ENCODE measurements around the gene LUZP2. TPM values are rescaled to one million over a fixed set of nuclear protein-coding genes. Genes with fewer than 3 reads are reported as not detected.

Gene LUZP2
- total RNA-seq, 4 donors from 2014 or later, result 0.04 to 0.62 (median 0.11) TPM; not detected in 1

DNA sequence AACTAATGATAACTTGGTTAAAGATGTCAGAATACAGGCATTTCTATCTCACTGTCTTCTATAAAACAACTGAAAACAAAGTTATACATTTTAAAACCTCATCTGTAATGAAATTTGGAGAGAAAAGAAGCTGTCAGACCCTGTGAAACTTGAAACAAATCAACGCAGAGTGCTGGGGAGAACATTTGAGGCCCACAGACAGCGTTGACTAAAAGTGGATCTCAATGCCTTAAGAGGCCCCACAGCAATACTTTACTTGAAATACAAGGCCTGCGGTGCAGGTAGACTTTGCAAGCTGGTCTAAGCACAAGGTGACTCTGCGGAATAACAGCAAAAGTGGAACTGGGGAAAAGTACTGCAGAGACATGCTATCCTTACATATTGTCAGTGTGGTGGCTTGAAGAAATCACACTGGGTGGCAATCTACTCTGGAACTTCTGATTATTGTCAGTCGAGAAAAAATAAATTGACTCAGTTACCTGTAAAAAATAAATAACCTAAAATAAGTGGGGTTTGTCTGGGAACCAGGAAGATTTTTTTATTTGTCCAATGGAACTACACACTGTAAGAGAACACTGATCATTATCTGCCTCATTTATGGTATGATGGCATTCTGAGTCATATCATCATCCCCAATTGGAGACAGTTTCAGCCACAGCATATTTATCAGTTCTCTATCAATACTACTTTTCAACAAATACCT is 138.9 kb downstream of the LUZP2 start:
- no peak for TF ChIP-seq POLR2A (IDR thresholded peaks at IDR 0.05)
- TF ChIP-seq, protein P1, sequence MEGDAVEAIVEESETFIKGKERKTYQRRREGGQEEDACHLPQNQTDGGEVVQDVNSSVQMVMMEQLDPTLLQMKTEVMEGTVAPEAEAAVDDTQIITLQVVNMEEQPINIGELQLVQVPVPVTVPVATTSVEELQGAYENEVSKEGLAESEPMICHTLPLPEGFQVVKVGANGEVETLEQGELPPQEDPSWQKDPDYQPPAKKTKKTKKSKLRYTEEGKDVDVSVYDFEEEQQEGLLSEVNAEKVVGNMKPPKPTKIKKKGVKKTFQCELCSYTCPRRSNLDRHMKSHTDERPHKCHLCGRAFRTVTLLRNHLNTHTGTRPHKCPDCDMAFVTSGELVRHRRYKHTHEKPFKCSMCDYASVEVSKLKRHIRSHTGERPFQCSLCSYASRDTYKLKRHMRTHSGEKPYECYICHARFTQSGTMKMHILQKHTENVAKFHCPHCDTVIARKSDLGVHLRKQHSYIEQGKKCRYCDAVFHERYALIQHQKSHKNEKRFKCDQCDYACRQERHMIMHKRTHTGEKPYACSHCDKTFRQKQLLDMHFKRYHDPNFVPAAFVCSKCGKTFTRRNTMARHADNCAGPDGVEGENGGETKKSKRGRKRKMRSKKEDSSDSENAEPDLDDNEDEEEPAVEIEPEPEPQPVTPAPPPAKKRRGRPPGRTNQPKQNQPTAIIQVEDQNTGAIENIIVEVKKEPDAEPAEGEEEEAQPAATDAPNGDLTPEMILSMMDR (IDR thresholded peaks at IDR 0.05), result no peak
- DNase-seq (ENCODE audit: low spot score in 2 of 2), result no peak
- no peak overlapping the region for H3K4me3 ChIP-seq (ENCODE audit: low read depth, poor library complexity, severe bottlenecking)
- intact Hi-C loops (cut with DNase I; ENCODE audit: low total_unique reads), result no loop called here
- 80% methylated on average over 5 of the region's 5 CpGs for WGBS, 2 donors

DNA sequence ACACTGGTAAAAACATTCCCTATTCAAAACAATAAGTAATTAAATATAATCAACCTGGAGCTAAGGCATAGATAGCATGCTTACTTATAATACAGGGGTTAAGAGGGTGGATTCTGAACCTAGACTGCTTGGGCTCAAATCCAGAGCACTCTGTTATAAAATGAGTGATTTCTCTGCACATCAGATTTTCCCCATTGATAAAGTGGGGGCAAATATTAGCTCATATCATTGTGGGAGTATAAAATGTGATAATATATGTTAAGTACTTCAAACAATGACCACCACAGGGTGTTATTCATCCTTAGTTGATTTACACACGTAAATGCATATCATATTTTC is 139.4 kb downstream of the LUZP2 start:
- DNase-seq (ENCODE audit: low spot score in 2 of 2), result no peak
- intact Hi-C loops (cut with DNase I; ENCODE audit: low total_unique reads), result no loop called here
- 79 to 88% methylated on average over 1 of the region's 1 CpG for WGBS, 2 donors
- no peak overlapping the region for H3K4me3 ChIP-seq (ENCODE audit: low read depth, poor library complexity, severe bottlenecking)
- no peak for TF ChIP-seq POLR2A (IDR thresholded peaks at IDR 0.05)
- TF ChIP-seq, protein P1 (IDR thresholded peaks at IDR 0.05), result no peak

DNA sequence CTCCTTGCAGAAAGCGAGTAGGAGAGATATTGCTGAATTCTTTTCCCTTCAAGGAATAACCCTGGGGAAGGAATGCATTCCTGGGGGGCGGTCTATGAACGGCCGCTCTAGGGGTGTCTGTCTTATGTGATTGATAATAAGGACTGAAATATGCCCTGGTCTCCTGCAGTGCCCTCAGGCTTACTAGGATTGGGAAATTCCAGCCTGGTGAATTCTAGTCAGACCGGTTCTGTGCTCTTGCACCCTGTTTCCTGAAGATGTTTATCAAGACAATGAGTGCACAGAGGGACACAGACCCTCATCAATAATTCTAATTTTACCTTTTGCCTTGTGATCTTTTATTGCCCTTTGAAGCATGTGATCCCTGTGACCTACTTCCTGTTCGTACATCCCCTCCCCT is 140.7 kb downstream of the LUZP2 start:
- DNase-seq (ENCODE audit: low spot score in 2 of 2), result no peak
- no peak overlapping the region for H3K4me3 ChIP-seq (ENCODE audit: low read depth, poor library complexity, severe bottlenecking)
- TF ChIP-seq, protein P1 (IDR thresholded peaks at IDR 0.05), result no peak
- no peak for TF ChIP-seq POLR2A (IDR thresholded peaks at IDR 0.05)
- 50 to 62% methylated on average over 6 of the region's 6 CpGs for WGBS, 2 donors
- intact Hi-C loops (cut with DNase I; ENCODE audit: low total_unique reads), result no loop called here

DNA sequence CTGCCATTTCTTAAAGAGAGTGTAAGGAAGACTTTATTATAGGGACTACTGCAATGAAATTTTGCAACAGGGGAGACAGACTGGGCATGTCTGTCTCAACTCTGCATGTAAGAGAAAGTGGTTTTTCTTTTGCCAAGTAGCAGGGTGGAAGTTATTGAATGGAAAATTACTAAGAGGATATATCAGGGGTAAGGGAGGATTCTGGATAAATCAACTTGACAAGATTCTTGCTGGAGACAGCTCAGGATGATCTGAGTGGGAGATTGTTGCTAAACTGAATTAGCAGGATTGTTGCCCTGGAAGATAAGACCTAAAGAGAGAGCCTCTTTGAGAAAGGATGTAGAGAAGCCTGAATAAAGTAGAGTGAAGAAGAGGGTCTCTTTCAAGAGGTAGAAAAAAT is 145.8 kb downstream of the LUZP2 start:
- DNase-seq (ENCODE audit: low spot score in 2 of 2), result no peak
- H3K4me3 ChIP-seq (ENCODE audit: low read depth, poor library complexity, severe bottlenecking), result no peak overlapping the region
- intact Hi-C loops (cut with DNase I; ENCODE audit: low total_unique reads), result no loop called here
- TF ChIP-seq POLR2A (IDR thresholded peaks at IDR 0.05), result no peak
- TF ChIP-seq, protein P1 (IDR thresholded peaks at IDR 0.05), result no peak

DNA sequence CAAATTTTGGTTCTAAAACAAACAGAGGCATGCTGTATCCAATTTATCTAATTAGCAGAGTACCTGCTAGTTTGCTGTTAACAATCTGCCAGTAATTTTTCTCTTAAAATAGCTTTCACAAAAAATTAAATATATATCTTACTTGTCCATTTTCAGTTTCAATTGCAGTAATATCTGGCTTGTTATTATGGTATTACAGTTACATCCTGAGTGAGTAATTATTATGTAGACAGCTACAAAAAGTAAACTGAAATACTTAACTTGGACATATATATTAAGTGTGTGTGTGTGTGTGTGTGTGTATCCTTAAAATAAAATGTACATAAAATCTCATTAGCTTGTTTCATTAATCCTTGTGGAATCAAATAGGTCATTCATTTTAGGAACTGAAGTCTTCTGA is 148.7 kb downstream of the LUZP2 start:
- H3K4me3 ChIP-seq (ENCODE audit: low read depth, poor library complexity, severe bottlenecking), result no peak overlapping the region
- TF ChIP-seq POLR2A (IDR thresholded peaks at IDR 0.05), result no peak
- TF ChIP-seq, protein P1 (IDR thresholded peaks at IDR 0.05), result no peak
- intact Hi-C loops (cut with DNase I; ENCODE audit: low total_unique reads), result loop anchor here (5.0 kb wide), 1 partner anchor 1267 kb away; no protein-coding TSS in a partner anchor
- no peak for DNase-seq (ENCODE audit: low spot score in 2 of 2)

DNA sequence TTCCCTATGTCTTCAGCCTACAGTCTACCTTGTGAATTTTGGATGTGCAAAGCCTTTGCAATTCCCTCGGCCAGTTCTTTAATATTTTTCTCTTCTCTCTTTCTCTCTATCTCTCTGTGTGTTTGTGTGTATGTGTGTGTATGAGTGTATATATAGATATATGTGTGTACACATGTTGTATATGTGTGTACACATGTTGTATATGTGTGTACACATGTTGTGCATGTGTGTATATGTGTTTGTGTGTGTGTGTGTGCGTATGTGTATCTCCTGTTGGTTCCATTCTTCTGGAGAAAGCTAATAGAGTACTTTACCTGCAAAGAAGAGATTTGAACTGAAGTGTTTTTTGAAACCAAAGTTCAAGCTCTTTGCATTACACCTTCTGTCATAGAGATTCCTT is 155.0 kb downstream of the LUZP2 start:
- TF ChIP-seq, protein P1 (IDR thresholded peaks at IDR 0.05), result no peak
- TF ChIP-seq POLR2A (IDR thresholded peaks at IDR 0.05), result no peak
- WGBS, 2 donors, result 89 to 92% methylated on average over 2 of the region's 2 CpGs
- no peak overlapping the region for H3K4me3 ChIP-seq (ENCODE audit: low read depth, poor library complexity, severe bottlenecking)
- intact Hi-C loops (cut with DNase I; ENCODE audit: low total_unique reads), result no loop called here
- DNase-seq (ENCODE audit: low spot score in 2 of 2), result no peak
